Brain microvascular endothelial cell (primary cell): ENCODE data around the gene CES3.
"Not testable (repeated sequence)": the region's sequence is repeated elsewhere in the genome, so short reads cannot be mapped to it uniquely, and the experiment has no call there.

Experiments used
- DNase-seq: peaks from one replicate; pipeline ENCODE4 v3.0.0-alpha.2; 2020
- H3K27ac ChIP-seq: fragments of 250-450 bp; sonication (Bioruptor Pico); 2 replicates; pipeline ENCODE4 v1.5.1; 2020; ENCODE audit warnings: mild to moderate bottlenecking, moderate library complexity
- H3K27me3 ChIP-seq: fragments of 250-450 bp; sonication (Bioruptor Pico); replicated peaks from 2 replicates; pipeline ENCODE4 v1.5.1; 2020; ENCODE audit warnings: mild to moderate bottlenecking
- H3K36me3 ChIP-seq: fragments of 250-450 bp; sonication (Bioruptor Pico); replicated peaks from 2 replicates; pipeline ENCODE4 v1.5.1; 2020; ENCODE audit warnings: mild to moderate bottlenecking
- H3K4me3 ChIP-seq: 2 replicates; pipeline ENCODE4 v1.5.1; 2011; ENCODE audit warnings: low read depth, mild to moderate bottlenecking, control low read depth, low read length, moderate library complexity
- in situ Hi-C: cut with HindIII; loops from 2 replicates; pipeline ENCODE4 v1.10.0; 2017; ENCODE audit warnings: low sequenced_read_pairs, low pct_ligation_motif_present
- TF ChIP-seq, protein P1 (sequence below): IDR thresholded peaks from 2 replicates; pipeline ENCODE4 v1.5.1; 2011; ENCODE audit warnings: low read depth, mild to moderate bottlenecking, moderate library complexity, low read length, control low read depth, inconsistent platforms; ENCODE audit errors: missing control alignments

Gene CES3

DNA sequence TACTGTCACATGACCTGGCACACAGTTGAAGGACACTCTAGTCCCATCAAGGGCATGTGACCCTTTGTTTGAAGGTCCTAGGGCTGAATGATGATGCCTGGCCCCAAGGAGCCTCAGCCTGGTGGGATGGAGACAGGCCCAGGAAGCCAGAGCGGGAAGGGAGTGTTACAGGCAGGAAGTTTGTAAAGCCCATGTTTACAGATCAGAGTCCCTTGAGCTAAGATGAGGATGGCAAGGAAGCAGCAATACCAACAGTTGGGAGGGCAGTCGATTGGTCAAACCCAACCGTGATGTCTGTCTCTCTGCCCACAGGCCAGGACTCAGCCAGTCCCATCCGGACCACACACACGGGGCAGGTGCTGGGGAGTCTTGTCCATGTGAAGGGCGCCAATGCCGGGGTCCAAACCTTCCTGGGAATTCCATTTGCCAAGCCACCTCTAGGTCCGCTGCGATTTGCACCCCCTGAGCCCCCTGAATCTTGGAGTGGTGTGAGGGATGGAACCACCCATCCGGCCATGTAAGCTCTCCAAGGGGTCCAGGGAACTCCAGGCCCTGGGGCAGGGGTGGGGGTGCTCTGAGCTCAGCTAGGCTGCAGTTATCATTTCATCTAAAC, 23.2 kb upstream of the CES3 start:
- Histone ChIP-seq H3K27me3 (no peaks in the 10 kb centered on the region), H3K27ac (no peak overlapping the region), H3K4me3 (no peak overlapping the region), H3K36me3 (peaks cover 22% of the 10 kb centered on the region)
- no peak for DNase-seq
- TF ChIP-seq, protein P1, sequence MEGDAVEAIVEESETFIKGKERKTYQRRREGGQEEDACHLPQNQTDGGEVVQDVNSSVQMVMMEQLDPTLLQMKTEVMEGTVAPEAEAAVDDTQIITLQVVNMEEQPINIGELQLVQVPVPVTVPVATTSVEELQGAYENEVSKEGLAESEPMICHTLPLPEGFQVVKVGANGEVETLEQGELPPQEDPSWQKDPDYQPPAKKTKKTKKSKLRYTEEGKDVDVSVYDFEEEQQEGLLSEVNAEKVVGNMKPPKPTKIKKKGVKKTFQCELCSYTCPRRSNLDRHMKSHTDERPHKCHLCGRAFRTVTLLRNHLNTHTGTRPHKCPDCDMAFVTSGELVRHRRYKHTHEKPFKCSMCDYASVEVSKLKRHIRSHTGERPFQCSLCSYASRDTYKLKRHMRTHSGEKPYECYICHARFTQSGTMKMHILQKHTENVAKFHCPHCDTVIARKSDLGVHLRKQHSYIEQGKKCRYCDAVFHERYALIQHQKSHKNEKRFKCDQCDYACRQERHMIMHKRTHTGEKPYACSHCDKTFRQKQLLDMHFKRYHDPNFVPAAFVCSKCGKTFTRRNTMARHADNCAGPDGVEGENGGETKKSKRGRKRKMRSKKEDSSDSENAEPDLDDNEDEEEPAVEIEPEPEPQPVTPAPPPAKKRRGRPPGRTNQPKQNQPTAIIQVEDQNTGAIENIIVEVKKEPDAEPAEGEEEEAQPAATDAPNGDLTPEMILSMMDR: no peak
- in situ Hi-C loops: no loop called here

- Histone ChIP-seq H3K27ac (no peak overlapping the region), H3K36me3 (peaks cover 25% of the 10 kb centered on the region), H3K27me3 (no peaks in the 10 kb centered on the region), H3K4me3 (no peak overlapping the region)
- TF ChIP-seq, protein P1: no peak
- in situ Hi-C loops: no loop called here
- DNase-seq: no peak
These were observed 21.7 kb upstream of the CES3 start for GRCh38 chr16:66939366-66939765.

DNA sequence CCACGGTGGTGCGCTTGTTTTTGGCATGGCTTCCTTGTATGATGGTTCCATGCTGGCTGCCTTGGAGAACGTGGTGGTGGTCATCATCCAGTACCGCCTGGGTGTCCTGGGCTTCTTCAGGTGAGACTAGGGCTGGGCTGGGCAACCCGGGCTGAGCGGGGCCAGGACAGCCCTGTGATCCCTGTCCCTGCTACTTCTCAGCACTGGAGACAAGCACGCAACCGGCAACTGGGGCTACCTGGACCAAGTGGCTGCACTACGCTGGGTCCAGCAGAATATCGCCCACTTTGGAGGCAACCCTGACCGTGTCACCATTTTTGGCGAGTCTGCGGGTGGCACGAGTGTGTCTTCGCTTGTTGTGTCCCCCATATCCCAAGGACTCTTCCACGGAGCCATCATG, 20.8 kb upstream of the CES3 start:
- TF ChIP-seq, protein P1: no peak
- in situ Hi-C loops: no loop called here
- peaks cover 25% of the 10 kb centered on the region for H3K36me3 ChIP-seq
- no peak overlapping the region for H3K4me3 ChIP-seq
- H3K27me3 ChIP-seq: no peaks in the 10 kb centered on the region
- no peak overlapping the region for H3K27ac ChIP-seq
- DNase-seq: no peak

GRCh38 chr16:66942981-66943380, 18.1 kb upstream of the CES3 start:
- TF ChIP-seq, protein P1: no peak
- Histone ChIP-seq H3K36me3 (peaks cover 25% of the 10 kb centered on the region), H3K27me3 (no peaks in the 10 kb centered on the region), H3K27ac (no peak overlapping the region), H3K4me3 (no peak overlapping the region)
- no peak for DNase-seq
- in situ Hi-C loops: no loop called here

DNA sequence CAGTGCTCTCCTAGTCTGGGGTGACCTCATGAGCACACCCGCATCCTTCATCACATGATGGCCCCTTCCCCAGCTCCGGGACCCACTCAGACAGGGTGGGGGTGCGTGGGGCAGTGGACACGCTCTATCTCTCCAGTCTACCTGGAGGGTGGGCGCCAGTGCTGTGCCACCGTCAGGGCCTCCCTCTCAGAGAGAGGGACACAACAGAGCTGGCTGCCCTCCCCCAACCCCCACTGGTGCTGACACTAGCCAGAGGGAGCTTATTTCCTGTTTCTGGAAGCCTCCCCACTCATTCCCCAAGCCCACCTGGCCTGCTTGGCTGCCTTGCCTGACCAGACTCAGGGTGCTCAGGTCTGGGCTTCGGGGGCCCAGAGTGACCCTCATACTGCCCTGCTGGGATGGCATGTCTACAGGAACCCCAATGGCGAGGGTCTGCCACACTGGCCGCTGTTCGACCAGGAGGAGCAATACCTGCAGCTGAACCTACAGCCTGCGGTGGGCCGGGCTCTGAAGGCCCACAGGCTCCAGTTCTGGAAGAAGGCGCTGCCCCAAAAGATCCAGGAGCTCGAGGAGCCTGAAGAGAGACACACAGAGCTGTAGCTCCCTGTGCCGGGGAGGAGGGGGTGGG, 17.5 kb upstream of the CES3 start:
- TF ChIP-seq, protein P1: no peak
- DNase-seq: no peak
- H3K36me3 ChIP-seq: peaks cover 25% of the 10 kb centered on the region
- H3K4me3 ChIP-seq: no peak overlapping the region
- H3K27me3 ChIP-seq: peaks cover 5% of the 10 kb centered on the region
- no peak overlapping the region for H3K27ac ChIP-seq
- in situ Hi-C loops: no loop called here

DNA sequence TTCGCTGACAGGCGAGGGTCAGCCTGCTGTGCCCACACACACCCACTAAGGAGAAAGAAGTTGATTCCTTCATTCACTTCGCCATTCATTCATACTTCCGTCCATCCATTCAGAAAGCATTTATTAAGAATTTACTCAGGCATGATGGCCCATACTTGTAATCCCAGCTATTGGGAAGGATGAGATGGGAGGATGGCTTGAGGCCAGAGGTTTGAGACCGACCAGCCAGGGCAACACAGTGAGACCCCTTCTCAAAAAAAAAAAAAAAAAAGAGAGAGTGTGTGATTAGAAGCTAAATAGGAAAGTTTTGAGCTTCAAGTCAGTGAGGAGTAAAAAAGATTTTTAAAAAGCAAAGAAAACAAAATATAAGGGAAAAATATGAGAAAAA, 17.0 kb upstream of the CES3 start:
- in situ Hi-C loops: no loop called here
- Histone ChIP-seq H3K36me3 (peaks cover 25% of the 10 kb centered on the region), H3K27ac (no peak overlapping the region), H3K4me3 (no peak overlapping the region), H3K27me3 (peaks cover 7% of the 10 kb centered on the region)
- TF ChIP-seq, protein P1: no peak
- DNase-seq: no peak

DNA sequence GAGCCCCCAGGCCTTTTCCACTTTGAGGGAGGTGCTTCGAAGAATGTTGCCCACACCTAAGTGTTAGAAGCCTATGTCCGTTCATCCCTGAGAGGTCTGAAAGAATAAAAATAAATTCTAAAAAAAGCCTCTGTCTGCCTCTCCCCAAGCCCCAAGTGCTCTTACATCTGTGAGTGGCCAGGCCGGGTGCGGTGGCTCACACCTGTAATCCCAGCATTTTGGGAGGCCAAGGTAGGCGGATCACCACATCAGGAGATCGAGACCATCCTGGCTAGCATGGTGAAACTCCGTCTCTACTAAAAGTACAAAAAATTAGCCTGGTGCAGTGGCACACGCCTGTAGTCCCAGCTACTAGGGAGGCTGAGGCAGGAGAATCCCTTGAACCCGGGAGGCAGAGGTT, 16.1 kb upstream of the CES3 start:
- DNase-seq, H3K27me3 ChIP-seq, in situ Hi-C loops, H3K4me3 ChIP-seq, H3K27ac ChIP-seq: not testable (repeated sequence)
- H3K36me3 ChIP-seq: peaks cover 25% of the 10 kb centered on the region
